ENCODE measurements around the gene PPP1R1C.
A peak's percentile ranks its signal among the peaks of the same experiment; 100 is the strongest.

Gene PPP1R1C

GRCh38 chr2:181972431-181973170 lies 13.1 kb upstream of the PPP1R1C start:
- no peak for DNase-seq (ENCODE audit: low read depth)

DNA sequence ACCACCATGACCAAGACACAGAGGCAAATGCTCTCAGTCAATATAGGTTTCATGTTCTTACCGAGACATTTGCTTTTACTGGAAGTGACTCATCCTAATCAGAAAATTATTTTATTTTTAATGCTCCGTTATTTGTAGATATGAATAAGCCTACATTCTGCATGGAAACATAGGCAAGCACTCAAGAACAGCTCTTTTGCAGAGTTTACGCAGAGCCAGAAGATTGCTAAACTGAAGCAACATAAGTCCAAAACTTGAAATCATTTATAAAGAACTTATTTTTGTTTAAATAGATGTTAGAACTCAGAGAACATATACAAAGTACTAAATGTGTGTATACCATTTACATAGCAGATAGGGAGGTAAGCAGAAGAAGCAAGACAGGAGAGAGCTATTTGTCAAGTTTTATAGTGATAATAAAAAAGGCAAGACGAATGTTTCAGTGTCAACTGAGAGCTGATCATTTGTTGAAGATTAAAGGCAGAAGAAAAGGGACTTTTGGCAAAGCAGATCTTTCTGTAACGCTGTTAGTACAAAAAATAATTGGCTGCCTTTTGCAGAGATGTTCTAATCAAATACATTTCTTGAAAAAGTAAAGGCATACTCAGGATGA lies 12.4 kb upstream of the PPP1R1C start:
- DNase-seq (ENCODE audit: low read depth): no peak

DNA sequence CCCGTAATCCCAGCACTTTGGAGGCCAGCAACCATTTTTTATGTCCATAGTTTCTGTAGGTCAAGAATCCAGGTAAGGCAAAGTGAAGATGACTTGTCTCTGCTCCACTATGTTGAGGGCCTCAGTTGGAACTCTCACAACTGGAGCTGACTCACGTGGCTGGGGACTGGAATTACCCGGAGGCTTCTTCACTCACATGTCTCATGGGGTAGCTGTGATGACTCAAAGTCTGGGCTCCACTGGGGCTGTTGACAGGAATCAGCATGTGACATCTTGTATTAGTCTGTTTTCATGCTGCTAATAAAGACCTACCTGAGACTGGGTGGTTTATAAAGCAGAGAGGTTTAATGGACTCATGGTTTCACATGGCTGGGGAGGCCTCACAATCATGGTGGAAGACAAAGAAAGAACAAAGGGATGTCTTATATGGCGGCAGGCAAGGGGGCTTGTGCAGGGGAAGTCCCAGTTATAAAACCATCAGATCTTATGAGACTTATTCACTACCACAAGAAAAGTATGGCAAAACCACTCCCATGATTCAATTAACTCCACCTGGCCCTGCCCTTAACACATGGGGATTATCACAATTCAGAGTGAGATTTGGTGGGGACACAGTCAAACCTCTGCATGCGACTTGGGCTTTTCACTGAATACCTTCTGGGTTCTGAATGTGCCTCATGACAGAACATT lies 7.8 kb upstream of the PPP1R1C start:
- peak; percentile 16 for DNase-seq (ENCODE audit: low read depth)

DNA sequence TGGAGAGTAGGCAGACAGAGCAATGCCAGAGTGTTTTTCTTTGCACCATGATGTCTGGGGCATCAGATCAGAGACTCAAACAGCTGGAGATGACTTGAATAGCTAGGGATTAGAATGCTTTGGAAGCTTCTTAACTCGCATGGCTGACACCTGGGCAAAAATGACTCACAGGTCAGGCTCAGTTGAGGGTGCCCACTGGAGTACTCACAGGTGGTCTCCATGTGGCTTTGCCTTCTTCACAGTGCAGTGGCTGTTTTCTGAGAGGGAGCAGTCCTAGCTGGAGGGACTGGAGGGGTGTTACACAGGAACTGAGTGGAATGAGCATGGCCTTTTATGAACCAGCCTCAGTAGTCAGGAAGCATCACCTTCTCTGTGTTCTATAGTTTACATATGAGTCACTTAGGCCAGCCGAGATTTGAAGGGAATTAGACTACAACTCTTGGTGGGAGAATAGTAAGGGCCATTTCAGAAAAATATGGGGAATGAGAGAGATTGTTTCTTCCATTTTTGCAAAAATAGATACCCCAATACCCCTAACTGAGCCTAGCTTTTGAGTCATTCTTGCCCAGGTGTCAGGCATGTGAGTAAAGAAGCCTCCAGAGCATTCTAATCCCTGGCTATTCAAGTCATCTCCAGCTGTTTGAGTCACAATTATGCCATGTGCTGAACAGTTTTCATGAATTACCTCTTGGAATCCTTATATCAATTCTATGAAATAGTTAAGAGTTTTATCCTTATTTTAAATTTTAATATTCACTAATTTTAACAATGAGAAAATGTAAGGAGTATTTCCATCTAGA lies 7.1 kb upstream of the PPP1R1C start:
- DNase-seq (ENCODE audit: low read depth): no peak

DNA sequence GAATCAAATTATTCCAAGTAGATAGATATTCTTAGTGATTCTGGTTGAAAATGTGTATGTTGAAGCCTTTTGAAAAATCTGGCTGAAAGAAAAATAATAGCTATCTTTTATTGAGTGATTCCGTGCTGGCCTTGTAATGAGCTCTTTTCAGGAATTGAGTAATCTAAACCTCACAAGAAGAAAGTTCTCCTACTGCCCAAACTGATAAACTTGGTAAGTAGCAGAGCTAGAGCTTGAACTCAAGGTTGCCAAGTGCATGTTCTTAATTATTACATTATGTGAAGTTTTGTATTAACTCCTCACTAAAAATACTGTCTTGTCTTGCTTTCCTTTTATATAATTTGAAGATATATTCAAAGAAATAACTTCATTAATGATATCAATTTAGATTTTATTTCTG lies 1.6 kb upstream of the PPP1R1C start:
- no peak for DNase-seq (ENCODE audit: low read depth)

DNA sequence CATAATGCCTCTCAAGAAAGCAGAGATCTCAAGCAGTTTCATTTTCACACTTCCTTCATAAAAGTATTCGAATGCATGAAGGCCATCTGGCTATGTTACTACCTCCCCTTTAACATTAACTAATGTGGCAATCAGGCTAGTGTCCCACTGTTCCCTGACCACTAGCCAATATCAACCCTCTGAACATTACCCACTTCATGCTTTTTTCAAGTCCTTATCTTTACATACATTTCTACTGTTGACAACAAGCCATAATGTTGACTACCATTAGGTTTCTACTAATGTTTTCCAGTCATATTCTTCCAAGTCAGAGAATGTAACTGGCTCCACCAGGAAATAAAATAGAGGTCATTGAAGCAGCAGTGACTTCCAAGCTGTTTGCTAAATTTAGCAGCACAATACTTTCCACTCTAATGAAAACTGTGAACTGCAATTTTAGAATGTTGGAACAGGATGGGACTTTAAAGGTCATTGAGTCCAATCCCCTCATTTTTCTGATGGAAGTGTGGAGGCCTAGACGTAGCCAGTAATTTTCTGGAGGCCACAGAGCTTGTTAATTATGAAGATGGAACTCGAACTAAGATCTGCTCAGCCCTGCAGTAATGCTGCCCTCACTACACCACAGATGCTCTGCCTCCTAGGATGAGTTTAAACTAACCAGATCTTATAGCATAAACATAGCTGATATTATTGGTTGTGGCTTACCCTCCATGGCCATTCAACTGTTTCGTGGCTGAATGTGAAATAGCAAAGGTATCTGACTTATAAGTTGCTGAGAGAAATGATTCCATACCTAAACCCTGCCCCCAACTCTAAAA lies 630 bp upstream of the PPP1R1C start:
- no peak for DNase-seq (ENCODE audit: low read depth)

GRCh38 chr2:181988154-181988924 lies 2.7 kb downstream of the PPP1R1C start:
- no peak for DNase-seq (ENCODE audit: low read depth)

DNA sequence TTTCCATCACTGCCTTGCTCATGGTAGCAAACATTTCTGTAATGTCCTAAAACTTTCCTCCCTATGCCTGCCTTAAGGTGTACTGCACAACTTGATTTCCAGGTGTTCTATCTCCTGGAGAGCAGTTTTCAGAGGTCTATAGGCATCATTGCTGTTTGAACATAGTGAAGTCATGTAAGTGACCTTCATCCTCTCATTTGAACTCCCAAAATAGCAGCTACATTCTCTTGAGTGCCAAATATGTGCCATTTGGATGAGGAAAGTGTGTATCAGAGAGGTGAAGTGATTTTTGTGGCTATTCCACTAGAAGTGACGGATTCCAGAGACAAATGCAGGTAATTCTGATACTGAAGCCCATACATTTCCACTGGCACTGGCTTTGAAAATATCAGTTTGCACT lies 3.4 kb downstream of the PPP1R1C start:
- DNase-seq (ENCODE audit: low read depth): no peak

- no peak for DNase-seq (ENCODE audit: low read depth)
Observed at GRCh38 chr2:181991171-181991885, 5.7 kb downstream of the PPP1R1C start.

GRCh38 chr2:181992776-181993175 lies 7.1 kb downstream of the PPP1R1C start:
- no peak for DNase-seq (ENCODE audit: low read depth)

DNA sequence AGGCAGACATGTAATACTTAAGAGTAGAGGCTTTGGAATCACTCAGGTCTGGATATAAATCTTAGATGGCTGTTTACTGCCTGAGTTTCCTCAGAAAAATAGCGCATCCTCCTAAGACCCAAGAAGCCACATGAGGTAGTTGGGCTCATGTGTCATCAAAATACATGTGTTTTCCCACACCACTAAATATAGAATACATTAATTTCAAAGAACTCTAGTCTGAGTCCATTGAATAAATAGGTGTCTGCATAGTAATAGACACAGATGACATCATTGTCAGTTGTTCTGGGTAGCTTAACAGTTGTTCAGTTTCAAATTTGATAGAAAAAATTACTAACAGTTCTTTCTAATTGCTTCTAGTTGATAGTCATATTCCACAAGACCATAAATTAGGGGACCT lies 9.6 kb downstream of the PPP1R1C start:
- DNase-seq (ENCODE audit: low read depth): no peak

- DNase-seq (ENCODE audit: low read depth): no peak
Observed at GRCh38 chr2:181998041-181998835, 12.6 kb downstream of the PPP1R1C start.

DNA sequence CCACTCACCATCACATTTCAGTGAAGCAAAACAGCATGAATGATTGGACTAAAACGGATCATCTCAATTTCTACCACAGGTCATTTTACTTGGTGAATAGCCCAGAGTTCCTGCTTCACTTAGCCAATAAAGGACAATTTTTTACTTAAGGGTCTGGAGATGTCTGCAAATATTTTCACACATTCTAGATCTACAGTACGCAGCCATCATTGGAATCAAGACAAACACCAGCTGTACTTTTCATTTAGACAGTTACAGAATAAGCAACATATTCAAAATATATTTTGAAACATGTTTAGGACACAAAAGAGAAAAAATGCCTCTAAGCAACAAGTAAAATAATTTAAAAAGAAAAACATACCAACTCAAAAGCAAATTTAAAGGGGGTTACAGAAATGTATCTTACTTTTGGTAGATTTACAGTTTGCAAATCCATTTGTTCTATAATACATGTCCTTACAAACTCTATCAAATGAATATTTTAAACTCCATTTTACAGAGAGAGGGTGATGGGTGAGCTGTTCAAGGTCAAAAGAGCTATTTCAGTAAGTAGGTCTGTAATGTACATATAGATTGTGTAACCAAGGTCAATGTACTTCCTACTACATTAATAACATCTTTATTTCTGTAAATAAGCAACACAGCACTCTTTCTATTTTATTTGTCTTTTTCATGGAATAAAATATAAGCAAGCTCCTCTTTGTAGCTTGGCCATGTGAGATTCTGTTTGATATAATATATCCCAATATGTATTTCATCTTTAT lies 13.4 kb downstream of the PPP1R1C start:
- DNase-seq (ENCODE audit: low read depth): no peak

DNA sequence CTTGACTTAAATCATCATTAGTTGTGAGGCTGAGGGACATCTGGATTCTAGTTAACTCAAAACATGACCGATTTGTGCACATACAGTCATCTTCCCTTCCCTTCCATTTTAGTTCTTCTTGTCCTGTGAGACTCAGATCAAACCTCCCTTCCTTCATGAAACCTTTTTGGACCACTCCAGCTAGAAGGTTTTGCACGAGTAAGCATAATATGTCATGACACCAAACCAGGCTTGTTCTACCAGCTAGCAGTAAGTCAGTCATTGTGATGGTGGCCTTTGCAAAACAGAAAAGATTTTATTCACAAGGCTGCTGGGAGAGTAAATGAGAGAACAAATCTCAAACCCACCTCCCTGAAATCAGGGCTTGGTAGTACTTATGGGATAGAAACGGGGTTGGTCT lies 14.3 kb downstream of the PPP1R1C start:
- DNase-seq (ENCODE audit: low read depth): no peak

- no peak for DNase-seq (ENCODE audit: low read depth)
Observed at GRCh38 chr2:182004945-182005520, 19.4 kb downstream of the PPP1R1C start.

DNA sequence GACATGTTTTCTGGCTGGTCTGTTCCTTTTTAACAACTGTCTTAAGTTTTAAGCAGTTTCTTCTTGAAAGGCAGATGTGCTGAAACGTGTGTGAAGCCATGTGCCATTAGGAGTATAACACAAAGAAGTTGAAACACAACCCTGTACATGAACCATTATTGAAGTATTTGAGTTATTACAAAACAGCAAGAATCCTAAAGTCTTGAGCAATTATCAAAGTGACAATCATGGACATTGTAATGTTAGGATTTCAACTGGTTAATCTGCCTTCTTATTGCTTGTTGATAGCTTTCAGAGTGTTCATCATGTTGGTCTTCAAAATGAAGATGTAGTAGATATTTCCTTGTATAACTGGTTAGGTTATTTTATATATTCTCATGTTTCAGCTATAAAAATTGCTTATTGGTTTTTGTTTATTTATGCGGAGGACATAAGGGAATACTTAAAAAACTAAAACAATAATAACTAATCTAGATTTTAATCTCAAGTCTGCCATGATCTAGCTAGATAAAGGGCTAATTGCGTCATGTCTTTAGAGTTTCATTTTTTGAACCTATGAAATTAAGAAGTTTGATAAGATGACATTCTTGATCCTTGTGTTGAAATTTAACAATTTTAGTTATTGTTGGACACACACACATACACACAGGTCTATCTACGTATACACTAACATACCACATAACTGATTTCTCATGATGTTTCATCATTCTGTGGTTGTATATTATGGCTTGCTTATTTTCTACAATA lies 21.1 kb downstream of the PPP1R1C start:
- no peak for DNase-seq (ENCODE audit: low read depth)

DNA sequence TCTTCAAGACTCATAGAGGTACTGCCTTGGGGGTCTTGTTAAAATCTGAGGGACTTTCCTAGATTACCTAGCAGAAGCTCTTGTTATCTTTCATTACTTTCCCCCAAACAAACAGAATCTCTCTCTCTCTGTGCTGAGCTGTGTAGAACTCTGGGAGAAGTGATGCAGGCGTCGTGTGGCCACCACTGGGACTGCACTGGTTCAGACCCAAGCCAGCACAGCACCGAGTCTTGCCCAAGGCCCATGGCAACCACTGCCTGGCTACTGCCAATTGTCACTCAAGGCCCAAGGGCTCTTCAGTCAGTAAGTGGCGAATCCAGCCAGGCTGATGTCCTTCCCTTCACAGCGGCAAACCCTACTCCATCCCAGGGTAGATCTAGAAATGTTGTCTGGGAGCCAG lies 28.6 kb downstream of the PPP1R1C start:
- DNase-seq (ENCODE audit: low read depth): no peak

Measured in activated T-cell treated with anti-CD3 and anti-CD28 coated beads for 24 hours (primary cell).